K562 (cell line): ENCODE results near the gene MFAP2. TPM values are rescaled to one million over a fixed set of nuclear protein-coding genes. Genes with fewer than 3 reads are reported as not detected.
A peak's percentile ranks its signal among the peaks of the same experiment; 100 is the strongest.

Experiments used
- ATAC-seq: fragments of 200-7000 bp; cut with Tn5 transposase; 3 replicates; pipeline ENCODE4 v1.9.1; 2020; ENCODE audit warnings: moderate library complexity
- BruUV-seq: library from RNA; stranded (reverse); fragments of 400-500 nt; replicated peaks from 2 replicates; lab custom pipeline; 2021; lab: Mats Ljungman, UMichigan
- CTCF ChIA-PET: fragments of 300-600 bp; formaldehyde crosslinking; extraction: SDS; loops from one replicate; lab custom pipeline; 2021; ENCODE audit warnings: low intra/inter-chr PET ratio; lab: Yijun Ruan, JAX
- POLR2A ChIA-PET: fragments of 300-600, 350-650 bp; sonication (Branson Sonifier 250); formaldehyde crosslinking; extraction: SDS; loops from one replicate; lab custom pipeline; 2021; ENCODE audit warnings: antibody characterized with exemption, inconsistent platforms; lab: Yijun Ruan, JAX
- DNase-seq, 4 experiments: peaks; one replicate each; pipeline versions ENCODE4 v3.0.0 to v3.0.0-alpha.2; 2011 to 2018; ENCODE audit warnings: low spot score in 3 of 4, mixed read lengths in 3 of 4; ENCODE audit errors: extremely low read depth in 1 of 4
- FAIRE-seq: peaks from 2 replicates; lab custom pipeline; 2011; peaks lifted over from hg19 to GRCh38; lab: Jason Lieb, UNC
- H2AFZ ChIP-seq: 2 replicates; pipeline ENCODE4 v1.6.0; 2011; ENCODE audit warnings: low read depth, low read length, control low read depth, inconsistent platforms
- H3K27ac ChIP-seq: fragments of 200-600 bp; 3 replicates; pipeline ENCODE4 v1.8.0; 2011; ENCODE audit warnings: low read depth, mild to moderate bottlenecking, control low read depth, inconsistent platforms, low read length, moderate library complexity, mixed read lengths; ENCODE audit errors: extremely low read depth
- H3K27me3 ChIP-seq, 2 experiments: fragments of 300-600 bp in 1 of 2; 2 replicates in 1 of 2; 3 replicates in 1 of 2; pipeline versions ENCODE4 v1.6.0 to v1.8.0; 2011; ENCODE audit warnings: inconsistent platforms in 2 of 2, low read length in 2 of 2, mild to moderate bottlenecking in 1 of 2, mixed read lengths in 1 of 2, moderate library complexity in 1 of 2; ENCODE audit not compliant: control insufficient read depth in 2 of 2, insufficient read depth in 2 of 2
- H3K36me3 ChIP-seq: fragments of 300-600 bp; 3 replicates; pipeline ENCODE4 v1.8.0; 2011; ENCODE audit warnings: mild to moderate bottlenecking, low read length, inconsistent platforms; ENCODE audit not compliant: control insufficient read depth, insufficient read depth
- H3K4me1 ChIP-seq, 2 experiments: fragments of 200-600 bp in 1 of 2; replicated peaks in 1 of 2; 2 replicates in 1 of 2; 3 replicates in 1 of 2; pipeline versions ENCODE4 v1.5.1 to v1.8.0; 2011; ENCODE audit warnings: inconsistent platforms in 2 of 2, low read length in 2 of 2, mild to moderate bottlenecking in 1 of 2, mixed read lengths in 1 of 2, moderate library complexity in 1 of 2; ENCODE audit not compliant: control insufficient read depth in 2 of 2, insufficient read depth in 2 of 2
- H3K4me2 ChIP-seq: 2 replicates; pipeline ENCODE4 v1.6.1; 2011; ENCODE audit warnings: low read length, control low read depth, inconsistent platforms, mixed read lengths; ENCODE audit not compliant: insufficient read depth
- H3K4me3 ChIP-seq: fragments of 200-600 bp; sonication (generic), shearing (Covaris generic); 2 replicates; pipeline ENCODE4 v1.5.1; 2016; ENCODE audit warnings: control low read depth, inconsistent platforms
- H3K79me2 ChIP-seq: fragments of 200-600 bp; 3 replicates; pipeline ENCODE4 v1.8.0; 2011; ENCODE audit warnings: low read length, inconsistent platforms; ENCODE audit not compliant: control insufficient read depth, insufficient read depth
- H3K9ac ChIP-seq, 2 experiments: 2 replicates each; pipeline versions ENCODE4 v1.6.0 to v1.6.1; 2011; ENCODE audit warnings: low read depth in 2 of 2, low read length in 2 of 2, control low read depth in 1 of 2, inconsistent platforms in 1 of 2, mild to moderate bottlenecking in 1 of 2, mixed read lengths in 1 of 2; ENCODE audit not compliant: insufficient read depth in 1 of 2
- H3K9me1 ChIP-seq: one replicate; pipeline ENCODE4 v1.6.0; 2011; ENCODE audit warnings: inconsistent platforms, mild to moderate bottlenecking, low read length, moderate library complexity; ENCODE audit not compliant: control insufficient read depth, insufficient read depth
- H3K9me3 ChIP-seq: replicated peaks from 2 replicates; pipeline ENCODE4 v1.5.1; 2011; ENCODE audit warnings: low read depth, low read length, inconsistent platforms; ENCODE audit not compliant: control insufficient read depth, insufficient read depth
- H4K20me1 ChIP-seq: replicated peaks from 2 replicates; pipeline ENCODE4 v1.6.1; 2011; ENCODE audit warnings: low read length, inconsistent platforms, mixed read lengths; ENCODE audit not compliant: control insufficient read depth, insufficient read depth
- ATF3 ChIP-seq, 2 experiments: fragments of 450-650 bp in 1 of 2; sonication (generic) in 1 of 2; formaldehyde crosslinking in 1 of 2; IDR thresholded peaks in 1 of 2; conservative IDR thresholded peaks in 1 of 2; 2 replicates each; pipeline versions ENCODE4 v1.6.1 to v1.8.1; 2016 to 2023; ENCODE audit warnings: mild to moderate bottlenecking in 2 of 2, moderate library complexity in 2 of 2, inconsistent platforms in 1 of 2, missing genetic modification reagents in 1 of 2
- HIVEP1 ChIP-seq: fragments of 250-450 bp; sonication (Bioruptor Pico); IDR thresholded peaks from 2 replicates; pipeline ENCODE4 v1.4.0; 2020; ENCODE audit warnings: mild to moderate bottlenecking
- HNRNPUL1 ChIP-seq: fragments of 200-400 bp; formaldehyde crosslinking; IDR thresholded peaks from 2 replicates; pipeline ENCODE4 v1.6.1; 2017; ENCODE audit warnings: low read length
- POLR3A ChIP-seq: IDR thresholded peaks from 2 replicates; pipeline ENCODE4 v1.6.1; 2011; ENCODE audit warnings: borderline replicate concordance, mild to moderate bottlenecking, moderate library complexity; ENCODE audit not compliant: insufficient read length, insufficient read depth; ENCODE audit errors: extremely low read depth
- RCOR1 ChIP-seq, 2 experiments: IDR thresholded peaks; 2 replicates each; pipeline ENCODE4 v1.6.1; 2012; ENCODE audit warnings: low read depth in 2 of 2, low read length in 2 of 2, borderline replicate concordance in 1 of 2, improper control_type of control experiment in 1 of 2
- SAFB ChIP-seq: fragments of 200-400 bp; formaldehyde crosslinking; IDR thresholded peaks from 2 replicates; pipeline ENCODE4 v1.6.1; 2017; ENCODE audit warnings: low read depth, low read length, borderline replicate concordance
- SP2 ChIP-seq: IDR thresholded peaks from 2 replicates; pipeline ENCODE4 v1.6.1; 2011; ENCODE audit warnings: mild to moderate bottlenecking, low read depth, low read length, moderate library complexity; ENCODE audit not compliant: poor library complexity, severe bottlenecking; ENCODE audit errors: extremely low read depth
- TAF9B ChIP-seq: fragments of 450-650 bp; IDR thresholded peaks from 2 replicates; pipeline ENCODE4 v1.6.1; 2018; ENCODE audit warnings: mild to moderate bottlenecking; ENCODE audit not compliant: partially characterized antibody
- WGBS: fragments of 100-300 bp; shearing (Covaris generic); methylation state at CpG from one replicate; pipeline ENCODE4 v1.1.6; 2016; ENCODE audit warnings: low coverage, mixed read lengths; ENCODE audit not compliant: insufficient coverage; ENCODE audit errors: missing lambda C conversion rate; 5-methylcytosine and 5-hydroxymethylcytosine counted together
- in situ Hi-C: fragments of 300-500 bp; cut with MboI; formaldehyde crosslinking; loops from 4 replicates; pipeline ENCODE4 v1.15.0; 2018; ENCODE audit warnings: inconsistent platforms, mixed read lengths
- intact Hi-C: fragments of 100-400 bp; cut with micrococcal nuclease; formaldehyde crosslinking; loops from 2 replicates; pipeline ENCODE4 v1.14.2; 2022
- polyA plus RNA-seq, 8 experiments: library from polyadenylated mRNA; depleted of rRNA in 4 of 8; stranded (reverse) in 5 of 8; unstranded in 3 of 8; fragments of >200 nt; fragmentation: Nextera tagmentation in 2 of 8; fragmentation: Illumina TruSeq in 1 of 8; extraction: Ambion mirVana in 2 of 8; extraction: Trizol in 1 of 8; gene quantifications; 2 replicates each; pipeline versions ENCODE4 v1.2.1 to v1.2.3, GENCODE V29; 2011 to 2014; ENCODE audit warnings: inconsistent platforms in 1 of 8, missing spikeins in 1 of 8
- total RNA-seq, 7 experiments: library from RNA; depleted of rRNA in 6 of 7; stranded (reverse); fragments of >200 nt in 6 of 7; fragmentation: Illumina TruSeq in 2 of 7; extraction: Trizol in 2 of 7; gene quantifications; 2 replicates each; pipeline versions ENCODE4 v1.2.1 to v1.2.3, GENCODE V29; 2011 to 2021; ENCODE audit warnings: low replicate concordance in 1 of 7
- TF ChIP-seq, protein P1 (sequence below): fragments of 200-600 bp; sonication (generic); IDR thresholded peaks from one replicate; pipeline ENCODE4 v1.6.1; 2012; ENCODE audit warnings: mild to moderate bottlenecking, low read depth, low read length, inconsistent platforms

MFAP2 gene
- total and polyA plus RNA-seq, 9 of the 15 experiments (the other 6 are each of a cell fraction or from before 2014, with no cell fraction given) = not detected

DNA sequence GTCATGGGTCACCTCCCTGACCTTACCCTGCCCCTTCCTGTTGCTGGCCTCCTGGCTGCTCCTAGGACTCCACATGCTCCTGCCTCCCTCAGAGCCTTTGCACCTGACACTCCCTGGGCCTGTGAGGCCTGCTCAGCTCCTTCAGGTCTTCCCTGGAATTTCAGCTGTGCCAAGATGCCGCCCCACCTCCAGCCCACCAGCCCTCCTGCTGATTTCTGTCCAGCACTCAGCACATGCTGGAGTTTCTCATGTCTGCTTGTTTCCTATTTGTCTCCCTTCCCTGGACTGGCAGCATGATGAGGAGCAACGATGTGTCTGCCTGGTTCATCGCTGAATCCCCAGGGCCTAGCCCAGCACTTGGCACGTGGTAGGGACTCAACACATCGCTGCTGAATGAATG, 3.0 kb downstream of the MFAP2 start:
- DNase-seq (no peak), FAIRE-seq (no peak), ATAC-seq (no peak)
- WGBS = 53% methylated on average over 5 of the region's 5 CpGs
- Histone ChIP-seq H3K4me3 (no peak overlapping the region), H3K9me3 (no peaks in the 10 kb centered on the region), H3K27ac (no peak overlapping the region), H3K4me1 (peaks cover 0 to 45% of the 10 kb centered on the region in 2 experiments; a peak in 2 of 5 replicates), H2AFZ (no peak overlapping the region), H3K9ac (peak overlapping the region in 1 of 2 experiments; percentile 52; a peak in 2 of 4 replicates), H4K20me1 (peaks cover 21% of the 10 kb centered on the region; the same call in 1 of the 2 replicates), H3K27me3 (peaks cover 21 to 29% of the 10 kb centered on the region in 2 experiments; a peak in 4 of 5 replicates), H3K79me2 (no peaks in the 10 kb centered on the region), H3K9me1 (no peaks in the 10 kb centered on the region), H3K36me3 (no peaks in the 10 kb centered on the region), H3K4me2 (no peak overlapping the region)
- in situ Hi-C loops (no loop called here), intact Hi-C loops (no loop called here)
- POLR2A ChIA-PET = interaction anchor here (1.0 kb wide), 2 partner anchors 12 to 72 kb away, joined by 5 to 7 read pairs; no protein-coding TSS in a partner anchor
- CTCF ChIA-PET = no interaction called here
- no TSS peak for BruUV-seq
- no peak for TF ChIP-seq POLR3A
- TF ChIP-seq SP2 = no peak
- no peak for TF ChIP-seq HIVEP1 (CRISPR knock-in tag)
- no peak for TF ChIP-seq RCOR1 (IDR thresholded peaks at IDR 0.05; ENCODE audit: borderline replicate concordance in 1 of 2, low read depth in 2 of 2, low read length in 2 of 2)
- TF ChIP-seq TAF9B = no peak
- TF ChIP-seq HNRNPUL1 = no peak
- TF ChIP-seq, protein P1, sequence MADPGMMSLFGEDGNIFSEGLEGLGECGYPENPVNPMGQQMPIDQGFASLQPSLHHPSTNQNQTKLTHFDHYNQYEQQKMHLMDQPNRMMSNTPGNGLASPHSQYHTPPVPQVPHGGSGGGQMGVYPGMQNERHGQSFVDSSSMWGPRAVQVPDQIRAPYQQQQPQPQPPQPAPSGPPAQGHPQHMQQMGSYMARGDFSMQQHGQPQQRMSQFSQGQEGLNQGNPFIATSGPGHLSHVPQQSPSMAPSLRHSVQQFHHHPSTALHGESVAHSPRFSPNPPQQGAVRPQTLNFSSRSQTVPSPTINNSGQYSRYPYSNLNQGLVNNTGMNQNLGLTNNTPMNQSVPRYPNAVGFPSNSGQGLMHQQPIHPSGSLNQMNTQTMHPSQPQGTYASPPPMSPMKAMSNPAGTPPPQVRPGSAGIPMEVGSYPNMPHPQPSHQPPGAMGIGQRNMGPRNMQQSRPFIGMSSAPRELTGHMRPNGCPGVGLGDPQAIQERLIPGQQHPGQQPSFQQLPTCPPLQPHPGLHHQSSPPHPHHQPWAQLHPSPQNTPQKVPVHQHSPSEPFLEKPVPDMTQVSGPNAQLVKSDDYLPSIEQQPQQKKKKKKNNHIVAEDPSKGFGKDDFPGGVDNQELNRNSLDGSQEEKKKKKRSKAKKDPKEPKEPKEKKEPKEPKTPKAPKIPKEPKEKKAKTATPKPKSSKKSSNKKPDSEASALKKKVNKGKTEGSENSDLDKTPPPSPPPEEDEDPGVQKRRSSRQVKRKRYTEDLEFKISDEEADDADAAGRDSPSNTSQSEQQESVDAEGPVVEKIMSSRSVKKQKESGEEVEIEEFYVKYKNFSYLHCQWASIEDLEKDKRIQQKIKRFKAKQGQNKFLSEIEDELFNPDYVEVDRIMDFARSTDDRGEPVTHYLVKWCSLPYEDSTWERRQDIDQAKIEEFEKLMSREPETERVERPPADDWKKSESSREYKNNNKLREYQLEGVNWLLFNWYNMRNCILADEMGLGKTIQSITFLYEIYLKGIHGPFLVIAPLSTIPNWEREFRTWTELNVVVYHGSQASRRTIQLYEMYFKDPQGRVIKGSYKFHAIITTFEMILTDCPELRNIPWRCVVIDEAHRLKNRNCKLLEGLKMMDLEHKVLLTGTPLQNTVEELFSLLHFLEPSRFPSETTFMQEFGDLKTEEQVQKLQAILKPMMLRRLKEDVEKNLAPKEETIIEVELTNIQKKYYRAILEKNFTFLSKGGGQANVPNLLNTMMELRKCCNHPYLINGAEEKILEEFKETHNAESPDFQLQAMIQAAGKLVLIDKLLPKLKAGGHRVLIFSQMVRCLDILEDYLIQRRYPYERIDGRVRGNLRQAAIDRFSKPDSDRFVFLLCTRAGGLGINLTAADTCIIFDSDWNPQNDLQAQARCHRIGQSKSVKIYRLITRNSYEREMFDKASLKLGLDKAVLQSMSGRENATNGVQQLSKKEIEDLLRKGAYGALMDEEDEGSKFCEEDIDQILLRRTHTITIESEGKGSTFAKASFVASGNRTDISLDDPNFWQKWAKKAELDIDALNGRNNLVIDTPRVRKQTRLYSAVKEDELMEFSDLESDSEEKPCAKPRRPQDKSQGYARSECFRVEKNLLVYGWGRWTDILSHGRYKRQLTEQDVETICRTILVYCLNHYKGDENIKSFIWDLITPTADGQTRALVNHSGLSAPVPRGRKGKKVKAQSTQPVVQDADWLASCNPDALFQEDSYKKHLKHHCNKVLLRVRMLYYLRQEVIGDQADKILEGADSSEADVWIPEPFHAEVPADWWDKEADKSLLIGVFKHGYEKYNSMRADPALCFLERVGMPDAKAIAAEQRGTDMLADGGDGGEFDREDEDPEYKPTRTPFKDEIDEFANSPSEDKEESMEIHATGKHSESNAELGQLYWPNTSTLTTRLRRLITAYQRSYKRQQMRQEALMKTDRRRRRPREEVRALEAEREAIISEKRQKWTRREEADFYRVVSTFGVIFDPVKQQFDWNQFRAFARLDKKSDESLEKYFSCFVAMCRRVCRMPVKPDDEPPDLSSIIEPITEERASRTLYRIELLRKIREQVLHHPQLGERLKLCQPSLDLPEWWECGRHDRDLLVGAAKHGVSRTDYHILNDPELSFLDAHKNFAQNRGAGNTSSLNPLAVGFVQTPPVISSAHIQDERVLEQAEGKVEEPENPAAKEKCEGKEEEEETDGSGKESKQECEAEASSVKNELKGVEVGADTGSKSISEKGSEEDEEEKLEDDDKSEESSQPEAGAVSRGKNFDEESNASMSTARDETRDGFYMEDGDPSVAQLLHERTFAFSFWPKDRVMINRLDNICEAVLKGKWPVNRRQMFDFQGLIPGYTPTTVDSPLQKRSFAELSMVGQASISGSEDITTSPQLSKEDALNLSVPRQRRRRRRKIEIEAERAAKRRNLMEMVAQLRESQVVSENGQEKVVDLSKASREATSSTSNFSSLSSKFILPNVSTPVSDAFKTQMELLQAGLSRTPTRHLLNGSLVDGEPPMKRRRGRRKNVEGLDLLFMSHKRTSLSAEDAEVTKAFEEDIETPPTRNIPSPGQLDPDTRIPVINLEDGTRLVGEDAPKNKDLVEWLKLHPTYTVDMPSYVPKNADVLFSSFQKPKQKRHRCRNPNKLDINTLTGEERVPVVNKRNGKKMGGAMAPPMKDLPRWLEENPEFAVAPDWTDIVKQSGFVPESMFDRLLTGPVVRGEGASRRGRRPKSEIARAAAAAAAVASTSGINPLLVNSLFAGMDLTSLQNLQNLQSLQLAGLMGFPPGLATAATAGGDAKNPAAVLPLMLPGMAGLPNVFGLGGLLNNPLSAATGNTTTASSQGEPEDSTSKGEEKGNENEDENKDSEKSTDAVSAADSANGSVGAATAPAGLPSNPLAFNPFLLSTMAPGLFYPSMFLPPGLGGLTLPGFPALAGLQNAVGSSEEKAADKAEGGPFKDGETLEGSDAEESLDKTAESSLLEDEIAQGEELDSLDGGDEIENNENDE = no peak
- TF ChIP-seq SAFB = no peak
- TF ChIP-seq ATF3 (IDR thresholded peaks at IDR 0.05) = no peak
- TF ChIP-seq ATF3 (CRISPR knock-in tag; conservative IDR thresholded peaks at IDR 0.05) = no peak
